Panc1 (cell line): ENCODE measurements around the gene TUBB4B.

Experiments used
- REST ChIP-seq, 2 experiments: IDR thresholded peaks; 2 replicates each; pipeline ENCODE4 v1.6.1; 2011 to 2012; ENCODE audit warnings: low read depth in 2 of 2, control low read depth in 1 of 2, low read length in 1 of 2, mild to moderate bottlenecking in 1 of 2, moderate library complexity in 1 of 2; ENCODE audit not compliant: insufficient read depth in 1 of 2
- TF ChIP-seq, protein P1 (sequence below): fragments of 450-650 bp; IDR thresholded peaks from 2 replicates; pipeline ENCODE4 v1.5.1; 2017; ENCODE audit warnings: mild to moderate bottlenecking

- TF ChIP-seq, protein P1, sequence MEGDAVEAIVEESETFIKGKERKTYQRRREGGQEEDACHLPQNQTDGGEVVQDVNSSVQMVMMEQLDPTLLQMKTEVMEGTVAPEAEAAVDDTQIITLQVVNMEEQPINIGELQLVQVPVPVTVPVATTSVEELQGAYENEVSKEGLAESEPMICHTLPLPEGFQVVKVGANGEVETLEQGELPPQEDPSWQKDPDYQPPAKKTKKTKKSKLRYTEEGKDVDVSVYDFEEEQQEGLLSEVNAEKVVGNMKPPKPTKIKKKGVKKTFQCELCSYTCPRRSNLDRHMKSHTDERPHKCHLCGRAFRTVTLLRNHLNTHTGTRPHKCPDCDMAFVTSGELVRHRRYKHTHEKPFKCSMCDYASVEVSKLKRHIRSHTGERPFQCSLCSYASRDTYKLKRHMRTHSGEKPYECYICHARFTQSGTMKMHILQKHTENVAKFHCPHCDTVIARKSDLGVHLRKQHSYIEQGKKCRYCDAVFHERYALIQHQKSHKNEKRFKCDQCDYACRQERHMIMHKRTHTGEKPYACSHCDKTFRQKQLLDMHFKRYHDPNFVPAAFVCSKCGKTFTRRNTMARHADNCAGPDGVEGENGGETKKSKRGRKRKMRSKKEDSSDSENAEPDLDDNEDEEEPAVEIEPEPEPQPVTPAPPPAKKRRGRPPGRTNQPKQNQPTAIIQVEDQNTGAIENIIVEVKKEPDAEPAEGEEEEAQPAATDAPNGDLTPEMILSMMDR: no peak
- TF ChIP-seq REST (IDR thresholded peaks at IDR 0.05; ENCODE audit: insufficient read depth in 1 of 2, low read depth in 2 of 2, low read length in 1 of 2): no peak
These were observed 38.1 kb upstream of the TUBB4B start for GRCh38 chr9:137202966-137203365.
